ENCODE data around the gene NT5E. TPM values are rescaled to one million over a fixed set of nuclear protein-coding genes. Genes with fewer than 3 reads are reported as not detected.

The NT5E gene
- total RNA-seq, 1 experiment from 2014 or later: 112 TPM

GRCh38 chr6:85472744-85473143 is 22.9 kb downstream of the NT5E start:
- Mint-ChIP-seq H3K36me3 (ENCODE audit: insufficient read depth, unreplicated experiment) (peaks cover 5% of the 10 kb centered on the region), H3K27me3 (ENCODE audit: insufficient read depth, unreplicated experiment) (no peaks in the 10 kb centered on the region), H3K4me3 (ENCODE audit: unreplicated experiment) (no peak overlapping the region), H3K27ac (ENCODE audit: low read depth, unreplicated experiment) (no peak overlapping the region), H3K4me1 (ENCODE audit: insufficient read depth, unreplicated experiment) (peaks cover 4% of the 10 kb centered on the region), H3K9me3 (ENCODE audit: unreplicated experiment) (no peaks in the 10 kb centered on the region)
- no peak for DNase-seq (ENCODE audit: unreplicated experiment)
- POLR2A ChIA-PET: interaction anchor here (0.6 to 1.9 kb wide), 2 partner anchors 9 to 915 kb away, joined by 3 to 8 read pairs; no protein-coding TSS in a partner anchor
- CTCF ChIA-PET: interaction anchor here (1.6 to 4.0 kb wide), 2 partner anchors 11 to 118 kb away, joined by 8 to 45 read pairs; no protein-coding TSS in a partner anchor
- BruUV-seq (replicated peaks): no TSS peak
- intact Hi-C loops (cut with micrococcal nuclease): no loop called here
- no peak for TF ChIP-seq CTCF (IDR thresholded peaks at IDR 0.05; ENCODE audit: unreplicated experiment)

DNA sequence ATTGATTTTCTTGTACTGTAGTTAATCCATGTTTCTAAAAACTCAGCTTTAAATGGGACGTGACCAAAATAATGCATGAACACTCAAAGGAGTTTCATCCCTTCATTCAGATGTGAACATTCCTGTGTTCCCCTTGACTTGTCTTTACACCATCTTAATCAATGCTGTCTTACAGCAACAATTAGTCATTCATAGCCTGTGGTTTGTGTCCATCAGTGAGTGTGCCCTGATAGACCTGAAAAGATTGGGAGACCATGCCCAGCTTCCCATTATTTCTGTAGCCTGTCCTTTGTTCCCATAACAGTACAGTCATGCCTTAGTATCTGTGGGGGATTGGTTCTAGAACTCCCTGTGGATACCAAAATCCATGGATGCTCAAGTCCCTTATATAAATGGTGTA is 23.9 kb downstream of the NT5E start:
- no peaks in the 10 kb centered on the region for H3K27me3 Mint-ChIP-seq (ENCODE audit: insufficient read depth, unreplicated experiment)
- intact Hi-C loops (cut with micrococcal nuclease): no loop called here
- TF ChIP-seq CTCF (IDR thresholded peaks at IDR 0.05; ENCODE audit: unreplicated experiment): no peak
- DNase-seq (ENCODE audit: unreplicated experiment): no peak
- no peak overlapping the region for H3K27ac Mint-ChIP-seq (ENCODE audit: low read depth, unreplicated experiment)
- peaks cover 10% of the 10 kb centered on the region for H3K36me3 Mint-ChIP-seq (ENCODE audit: insufficient read depth, unreplicated experiment)
- ChIA-PET POLR2A (interaction anchor here (1.9 kb wide), 1 partner anchor 10 kb away, joined by 8 read pairs; no protein-coding TSS in a partner anchor), CTCF (interaction anchor here (0.5 to 4.0 kb wide), 4 partner anchors 10 to 119 kb away, joined by 3 to 45 read pairs (median 6); no protein-coding TSS in a partner anchor)
- no peaks in the 10 kb centered on the region for H3K9me3 Mint-ChIP-seq (ENCODE audit: unreplicated experiment)
- H3K4me3 Mint-ChIP-seq (ENCODE audit: unreplicated experiment): no peak overlapping the region
- no TSS peak for BruUV-seq (replicated peaks)
- peaks cover 4% of the 10 kb centered on the region for H3K4me1 Mint-ChIP-seq (ENCODE audit: insufficient read depth, unreplicated experiment)

DNA sequence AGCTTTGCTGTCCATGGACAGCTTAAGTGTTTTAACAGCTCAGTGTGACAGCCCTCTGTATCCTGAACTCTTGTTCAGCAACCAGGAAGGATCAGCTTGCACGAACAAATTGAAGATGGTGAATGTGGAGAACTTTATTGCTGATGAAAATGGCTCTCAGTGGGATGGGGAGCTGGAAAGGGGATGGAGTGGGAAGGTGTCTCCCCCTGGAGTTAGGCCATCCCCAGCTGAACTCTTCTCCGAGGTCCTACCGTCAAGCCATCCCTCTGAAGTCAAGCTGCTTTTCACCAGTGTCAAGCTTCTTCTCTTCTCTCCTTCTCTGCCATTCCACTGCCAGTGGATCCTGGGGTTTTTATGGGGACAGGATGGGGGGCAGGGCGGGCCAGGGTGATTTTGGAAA is 26.6 kb downstream of the NT5E start:
- Mint-ChIP-seq H3K4me1 (ENCODE audit: insufficient read depth, unreplicated experiment) (peaks cover 4% of the 10 kb centered on the region), H3K36me3 (ENCODE audit: insufficient read depth, unreplicated experiment) (peaks cover 21% of the 10 kb centered on the region), H3K27ac (ENCODE audit: low read depth, unreplicated experiment) (no peak overlapping the region), H3K9me3 (ENCODE audit: unreplicated experiment) (no peaks in the 10 kb centered on the region), H3K27me3 (ENCODE audit: insufficient read depth, unreplicated experiment) (no peaks in the 10 kb centered on the region), H3K4me3 (ENCODE audit: unreplicated experiment) (no peak overlapping the region)
- CTCF ChIA-PET: interaction anchor here (0.6 to 10.8 kb wide), 7 partner anchors 8 to 186 kb away, joined by 3 to 285 read pairs (median 5); no protein-coding TSS in a partner anchor
- no peak for DNase-seq (ENCODE audit: unreplicated experiment)
- POLR2A ChIA-PET: interaction anchor here (0.6 kb wide), 1 partner anchor 122 kb away, joined by 4 read pairs; no protein-coding TSS in a partner anchor
- intact Hi-C loops (cut with micrococcal nuclease): no loop called here
- BruUV-seq (replicated peaks): no TSS peak
- TF ChIP-seq CTCF (IDR thresholded peaks at IDR 0.05; ENCODE audit: unreplicated experiment): no peak

DNA sequence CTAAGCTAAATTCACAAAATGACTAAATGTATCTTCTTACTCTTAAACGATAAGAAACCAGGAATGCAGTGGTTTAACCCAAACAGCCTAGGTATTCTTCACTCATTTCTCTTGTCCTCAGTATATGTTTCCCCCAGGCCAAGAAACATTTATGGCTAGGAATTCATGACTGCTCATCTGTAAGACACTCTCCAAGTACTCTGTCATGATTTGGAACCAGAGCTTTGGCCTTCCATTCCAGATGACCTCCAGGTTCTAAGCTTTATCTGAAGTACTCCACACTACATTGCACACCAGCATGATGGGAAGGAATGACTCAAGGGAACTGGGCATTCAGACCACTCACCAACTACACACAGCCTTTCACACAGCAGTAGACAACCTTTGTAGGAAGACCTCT is 29.3 kb downstream of the NT5E start:
- no peaks in the 10 kb centered on the region for H3K9me3 Mint-ChIP-seq (ENCODE audit: unreplicated experiment)
- TF ChIP-seq CTCF (IDR thresholded peaks at IDR 0.05; ENCODE audit: unreplicated experiment): no peak
- H3K4me3 Mint-ChIP-seq (ENCODE audit: unreplicated experiment): no peak overlapping the region
- POLR2A ChIA-PET: interaction anchor here (0.6 to 1.1 kb wide), 3 partner anchors 15 to 1842 kb away, joined by 3 to 5 read pairs (median 3); no protein-coding TSS in a partner anchor
- H3K36me3 Mint-ChIP-seq (ENCODE audit: insufficient read depth, unreplicated experiment): peaks cover 21% of the 10 kb centered on the region
- H3K27me3 Mint-ChIP-seq (ENCODE audit: insufficient read depth, unreplicated experiment): no peaks in the 10 kb centered on the region
- intact Hi-C loops (cut with micrococcal nuclease): no loop called here
- CTCF ChIA-PET: interaction anchor here (0.7 to 10.8 kb wide), 7 partner anchors 10 to 141 kb away, joined by 3 to 285 read pairs (median 6); no protein-coding TSS in a partner anchor
- BruUV-seq (replicated peaks): no TSS peak
- H3K27ac Mint-ChIP-seq (ENCODE audit: low read depth, unreplicated experiment): no peak overlapping the region
- H3K4me1 Mint-ChIP-seq (ENCODE audit: insufficient read depth, unreplicated experiment): peaks cover 6% of the 10 kb centered on the region
- DNase-seq (ENCODE audit: unreplicated experiment): no peak
